Epithelial cell of alveolus of lung (primary cell): ENCODE measurements around the gene NFE2L2. TPM values are rescaled to one million over a fixed set of nuclear protein-coding genes. Genes with fewer than 3 reads are reported as not detected.

ENCODE experiments used
- total RNA-seq: library from RNA; depleted of rRNA; stranded (reverse); fragments of >200 nt; gene quantifications from 2 replicates; pipeline ENCODE4 v1.2.1, GENCODE V29; 2015

The NFE2L2 gene
- 57.9 and 184 TPM in 2 replicates for total RNA-seq

GRCh38 chr2:177264693-177265587 lies at the start of gene NFE2L2:
NFE2L2 (minus strand) TSS chr2:177264727; CDS start chr2:177264576, 151 bp downstream.

GRCh38 chr2:177212106-177212890 lies 52.2 kb downstream of the NFE2L2 start, which contains the start of gene HNRNPA3:
HNRNPA3 (plus strand) TSS chr2:177212794; CDS start chr2:177212800, 6 bp downstream.

Other genes starting within 250 kb of the NFE2L2 start
- gene HNRNPA3, start 51.9 kb downstream of the NFE2L2 start, total RNA-seq = 31.0 and 50.5 TPM in 2 replicates
- gene AGPS, start 128.0 kb upstream of the NFE2L2 start, total RNA-seq = 24.8 and 25.2 TPM in 2 replicates